ENCODE measurements around the gene IFT74. TPM values are rescaled to one million over a fixed set of nuclear protein-coding genes. Genes with fewer than 3 reads are reported as not detected.

IFT74 gene
- total RNA-seq, 1 experiment from 2014 or later: 16.2 TPM

GRCh38 chr9:27037499-27037898 lies 81.3 kb downstream of the IFT74 start:
- Histone ChIP-seq H3K79me2 (ENCODE audit: insufficient read depth, low read length) (no peaks in the 10 kb centered on the region), H4K20me1 (ENCODE audit: control insufficient read depth, insufficient read depth, insufficient read length) (no peaks in the 10 kb centered on the region), H2BK12ac (ENCODE audit: insufficient read length, low read depth, low read length) (no peak overlapping the region), H2BK5ac (ENCODE audit: insufficient read length, low read length) (no peak overlapping the region), H2AK5ac (ENCODE audit: insufficient read length, low read length) (no peak overlapping the region), H3T11ph (ENCODE audit: low read length) (no peak overlapping the region), H3K27ac (ENCODE audit: insufficient read length, low read depth, low read length) (no peak overlapping the region), H4K8ac (replicated peaks; ENCODE audit: insufficient read length, low read depth, low read length) (no peak overlapping the region), H3K4ac (ENCODE audit: low read depth, low read length) (no peak overlapping the region), H3K56ac (ENCODE audit: insufficient read length, low read depth, low read length) (no peak overlapping the region), H2BK20ac (ENCODE audit: low read depth, low read length, poor library complexity, severe bottlenecking) (no peak overlapping the region), H3K23me2 (ENCODE audit: insufficient read length, low read depth, low read length, poor library complexity, severe bottlenecking) (no peaks in the 10 kb centered on the region), H3K27me3 (ENCODE audit: insufficient read depth, low read length) (no peaks in the 10 kb centered on the region), H3K14ac (ENCODE audit: insufficient read depth, low read length) (no peak overlapping the region), H3K18ac (ENCODE audit: insufficient read length, low read depth, low read length) (no peak overlapping the region), H3K79me1 (ENCODE audit: insufficient read depth, low read depth, low read length, poor library complexity, severe bottlenecking) (no peaks in the 10 kb centered on the region), H3K9me3 (ENCODE audit: control insufficient read depth, low read depth, low read length) (no peaks in the 10 kb centered on the region), H3K4me1 (ENCODE audit: insufficient read depth, low read length) (no peaks in the 10 kb centered on the region), H3K4me2 (ENCODE audit: insufficient read depth, insufficient read length, low read length) (no peak overlapping the region), H2AFZ (ENCODE audit: low read length) (no peak overlapping the region), H3K23ac (ENCODE audit: insufficient read length, low read depth, low read length) (no peak overlapping the region), H2BK15ac (ENCODE audit: low read depth, low read length) (no peak overlapping the region), H3K9ac (ENCODE audit: extremely low read depth, insufficient read length, low read length) (no peak overlapping the region), H2BK120ac (ENCODE audit: low read depth, low read length, poor library complexity, severe bottlenecking) (no peak overlapping the region), H4K91ac (ENCODE audit: insufficient read length, low read depth, low read length) (no peak overlapping the region), H4K5ac (ENCODE audit: insufficient read length, low read depth, low read length) (no peak overlapping the region)
- peaks cover 0 to 2% (median 0%) of the 10 kb centered on the region in 3 experiments; a peak in 3 of 7 replicates for H3K36me3 Mint-ChIP-seq (ENCODE audit: insufficient read depth in 1 of 3, low read depth in 3 of 3)
- no peaks in the 10 kb centered on the region for H3K9me3 Mint-ChIP-seq
- no peak overlapping the region for H3K4me3 Mint-ChIP-seq
- no peak overlapping the region for H3K27ac Mint-ChIP-seq
- DNase-seq: no peak
- no peak for TF ChIP-seq CTCF (conservative IDR thresholded peaks at IDR 0.05)
- H3K4me1 Mint-ChIP-seq: 0 out of 4 replicates have a peak, but pooled peaks cover 0 to 3% of the 10 kb centered on the region in 2 experiments
- no CpG with 5 or more reads among the region's 2 CpGs for WGBS (ENCODE audit: extremely low coverage, insufficient read length, low lambda C conversion rate)
- no peaks in the 10 kb centered on the region for H3K27me3 Mint-ChIP-seq (ENCODE audit: low read depth)
